CD4-positive, alpha-beta T cell treated with Interleukin-2 at 100 ng/mL for 4 hours (primary cell): ENCODE measurements around the gene GGA1.
A peak's percentile ranks its signal among the peaks of the same experiment; 100 is the strongest.

ENCODE experiments used
- DNase-seq: peaks from one replicate; pipeline ENCODE4 v3.0.0-alpha.2; 2020; ENCODE audit warnings: low spot score

The GGA1 gene

DNA sequence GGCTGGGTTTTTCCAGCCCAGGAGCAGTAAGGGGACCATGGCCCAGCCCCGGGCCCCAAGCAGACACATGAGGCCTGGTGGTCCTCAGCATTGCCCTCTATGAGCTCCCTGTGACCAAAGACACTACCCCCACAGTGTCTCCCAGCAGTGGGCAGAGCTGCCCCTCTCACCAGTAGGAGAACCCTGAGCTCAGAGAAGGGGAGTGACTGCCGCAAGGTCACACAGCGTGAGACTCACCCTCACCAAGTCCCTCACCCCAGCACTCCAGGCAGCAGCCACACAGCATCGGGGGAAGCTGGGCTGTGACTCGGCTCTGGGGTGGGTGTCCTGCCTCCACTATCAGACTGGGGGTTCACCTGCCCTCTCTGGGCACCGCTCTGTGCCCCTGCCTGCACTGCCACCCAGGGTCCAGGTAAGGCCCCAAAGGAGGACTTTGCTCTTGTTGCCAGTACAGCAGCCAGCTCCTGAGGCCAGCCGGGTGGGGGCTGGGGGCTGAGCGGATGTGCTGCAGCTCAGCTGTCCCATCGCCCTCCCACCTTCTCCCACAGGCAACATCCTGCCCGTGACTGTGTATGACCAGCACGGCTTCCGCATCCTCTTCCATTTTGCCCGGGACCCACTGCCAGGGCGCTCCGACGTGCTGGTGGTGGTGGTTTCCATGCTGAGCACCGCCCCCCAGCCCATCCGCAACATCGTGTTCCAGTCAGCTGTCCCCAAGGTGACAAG, 23.0 kb downstream of the GGA1 start:
- DNase-seq: no peak

DNA sequence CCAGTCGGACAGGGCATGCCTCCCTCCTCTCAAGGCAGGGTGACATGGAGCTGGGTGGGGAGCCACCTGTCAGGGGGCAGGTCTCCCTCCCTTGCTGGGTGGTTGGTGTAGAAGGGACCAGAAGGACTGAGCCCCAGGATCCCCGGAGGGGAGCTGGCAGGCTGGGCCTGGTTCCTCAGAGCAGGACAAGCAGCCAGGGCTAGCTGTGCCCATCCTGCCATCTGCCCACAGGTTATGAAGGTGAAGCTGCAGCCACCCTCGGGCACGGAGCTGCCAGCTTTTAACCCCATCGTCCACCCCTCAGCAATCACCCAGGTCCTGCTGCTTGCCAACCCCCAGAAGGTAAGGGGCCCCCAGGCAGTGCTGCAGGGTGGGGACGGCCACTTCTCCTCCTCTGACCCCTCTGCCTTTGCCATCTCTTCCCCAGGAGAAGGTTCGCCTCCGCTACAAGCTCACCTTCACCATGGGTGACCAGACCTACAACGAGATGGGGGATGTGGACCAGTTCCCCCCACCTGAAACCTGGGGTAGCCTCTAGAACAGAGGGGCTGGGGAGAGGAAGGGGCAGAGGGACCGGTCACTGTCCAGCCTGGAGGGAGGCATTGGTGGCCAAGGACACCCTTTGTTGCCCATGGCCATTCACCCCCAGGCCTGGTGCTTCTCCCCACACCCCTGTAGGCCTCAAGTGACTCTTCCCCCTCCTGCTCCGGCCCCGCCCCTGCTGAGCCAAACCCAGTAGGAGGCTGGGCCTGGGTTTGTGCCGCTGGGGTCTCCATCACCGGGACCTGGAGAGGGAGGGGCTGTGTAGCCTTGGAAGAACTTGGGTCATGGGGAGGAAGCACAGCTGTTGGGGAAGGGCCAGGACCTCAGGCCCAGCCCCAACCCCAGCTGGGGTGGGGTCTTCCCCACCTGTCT, 23.8 kb downstream of the GGA1 start:
- DNase-seq: no peak

DNA sequence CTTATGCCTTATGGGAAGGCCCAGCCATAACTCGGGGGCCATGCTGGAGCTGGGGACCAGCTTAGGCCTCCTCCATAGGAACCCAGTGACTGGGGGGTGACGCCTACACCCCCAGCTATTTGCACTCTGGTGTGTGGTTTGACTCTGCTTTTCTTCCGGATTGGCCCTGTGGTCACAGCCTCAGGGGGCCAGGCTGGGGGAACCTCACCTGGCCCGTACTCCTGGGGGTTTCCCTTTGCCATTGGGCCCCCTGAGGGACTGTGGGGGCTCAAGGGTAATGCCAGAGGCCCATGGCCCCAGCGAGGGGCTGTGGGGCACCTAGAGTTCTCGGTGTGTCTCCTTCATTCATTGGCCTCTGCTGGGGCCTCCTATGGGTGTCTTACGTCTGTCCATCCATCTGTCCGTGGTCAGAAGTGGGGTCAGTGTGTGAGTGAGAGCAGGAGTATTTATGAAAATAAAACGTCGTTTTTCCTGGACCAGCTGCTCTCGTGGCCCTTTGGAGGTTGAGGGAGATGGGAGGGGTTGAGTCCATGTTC, 24.5 kb downstream of the GGA1 start:
- DNase-seq: peak; percentile 47

DNA sequence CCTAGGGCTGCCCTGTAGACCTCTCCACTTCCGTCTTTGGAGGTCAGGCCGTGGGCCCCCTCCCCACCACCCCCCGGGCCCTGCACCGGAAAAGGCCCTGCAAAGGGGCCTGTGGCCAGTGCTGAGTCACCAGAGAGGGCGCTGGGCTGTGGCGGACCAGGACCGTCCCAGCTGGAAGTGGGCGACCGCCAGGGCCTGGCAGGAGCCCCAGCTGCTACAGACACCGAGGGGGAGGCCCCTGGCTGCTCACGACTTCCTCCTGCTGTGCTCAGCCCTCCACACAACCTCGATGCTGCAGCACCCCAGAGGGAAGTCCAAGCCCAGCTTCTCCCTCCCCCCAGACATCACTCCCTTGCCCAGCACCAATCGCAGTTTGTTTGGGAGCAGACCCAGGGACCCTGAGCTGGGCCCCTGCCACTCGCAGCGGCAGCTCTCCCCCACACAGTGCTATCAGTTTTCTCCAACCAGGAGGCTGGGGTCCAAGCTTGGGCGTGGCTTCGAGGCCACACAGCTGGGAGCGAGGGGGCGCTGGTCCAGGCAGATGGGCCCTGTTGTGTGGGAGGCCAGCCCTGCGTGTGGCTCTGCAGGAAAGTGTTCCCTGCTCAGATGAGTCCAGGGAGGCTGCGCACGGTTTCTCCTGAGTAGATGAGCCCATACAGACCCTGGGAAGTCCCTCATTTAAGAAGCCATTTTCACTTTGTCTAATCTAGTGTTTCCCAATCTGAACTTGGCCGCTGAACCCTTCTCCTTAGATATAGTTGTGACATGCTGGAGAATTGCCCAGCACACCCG, 25.2 kb downstream of the GGA1 start:
- peak; percentile 54 for DNase-seq

- peak; percentile 38 for DNase-seq
Measured at GRCh38 chr22:37634417-37634924, 25.8 kb downstream of the GGA1 start.

DNA sequence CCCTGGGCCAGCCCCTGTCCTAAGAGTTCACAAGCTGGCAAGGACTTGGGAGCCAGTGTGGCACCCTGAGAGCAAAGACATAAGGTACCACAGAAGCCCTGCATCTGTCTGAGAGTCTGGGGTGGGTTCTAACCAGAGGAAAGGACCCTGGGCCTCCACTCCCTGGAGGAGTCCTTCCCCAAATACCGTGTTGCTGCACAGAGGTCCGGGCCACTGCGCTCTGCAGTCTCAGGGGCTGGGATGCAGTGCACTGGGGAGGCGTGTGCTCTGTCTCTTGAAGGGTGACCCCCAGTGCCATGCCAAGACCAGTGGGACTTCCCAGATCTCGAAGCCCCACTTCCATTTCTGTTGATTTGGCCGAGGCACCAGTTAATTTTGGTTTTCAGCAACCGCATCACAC, 26.5 kb downstream of the GGA1 start:
- DNase-seq: no peak

GRCh38 chr22:37636186-37636948, 27.7 kb downstream of the GGA1 start:
- no peak for DNase-seq

DNA sequence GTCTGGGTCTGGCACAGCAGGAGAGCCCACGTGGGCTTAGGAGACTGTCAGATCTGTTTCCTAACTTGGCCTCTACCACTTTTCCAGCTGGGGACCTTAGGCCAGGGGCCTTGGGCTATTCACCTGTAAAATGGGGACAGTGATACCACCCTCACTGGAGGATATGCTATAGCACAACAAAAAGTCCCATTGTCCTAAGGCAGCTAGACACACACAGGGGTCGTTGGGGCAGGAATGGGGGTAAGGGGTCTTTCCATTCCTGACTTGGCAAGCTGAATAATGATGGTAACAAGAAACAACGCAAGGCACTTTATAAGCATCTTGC, 28.3 kb downstream of the GGA1 start:
- DNase-seq: no peak

DNA sequence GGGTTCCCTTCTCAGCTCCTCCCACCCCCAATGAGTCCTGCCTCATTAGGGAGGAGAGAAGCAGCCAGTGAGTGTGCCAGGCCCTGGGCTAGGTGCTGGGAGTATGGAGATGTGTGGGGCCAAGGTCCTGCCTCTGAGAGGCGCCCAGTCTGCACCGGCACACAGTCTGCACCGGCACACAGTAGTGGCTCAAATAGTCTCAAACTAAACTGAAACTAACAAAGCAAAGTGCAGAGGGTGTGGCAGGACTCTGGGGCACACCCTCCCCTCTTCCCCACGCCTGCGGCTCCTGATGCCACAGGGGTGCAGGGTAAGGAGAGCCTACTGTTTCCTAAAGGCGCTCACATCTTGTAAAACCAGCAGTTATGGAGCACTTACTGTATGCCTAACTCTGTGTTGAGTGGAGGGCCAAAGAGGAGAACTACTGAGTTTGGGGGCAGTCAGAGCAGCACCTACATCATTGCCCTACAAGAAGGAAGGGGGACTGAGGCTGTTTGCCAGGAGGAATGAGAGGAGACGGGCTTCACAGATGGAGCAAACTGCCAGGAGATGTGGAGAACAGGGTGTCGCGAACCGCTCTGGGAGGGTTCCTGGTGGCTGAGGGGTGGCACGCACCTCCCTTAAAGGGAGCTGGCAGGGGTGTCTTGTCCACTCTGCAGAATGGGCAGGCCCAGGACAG, 29.9 kb downstream of the GGA1 start:
- peak; percentile 40 for DNase-seq

DNA sequence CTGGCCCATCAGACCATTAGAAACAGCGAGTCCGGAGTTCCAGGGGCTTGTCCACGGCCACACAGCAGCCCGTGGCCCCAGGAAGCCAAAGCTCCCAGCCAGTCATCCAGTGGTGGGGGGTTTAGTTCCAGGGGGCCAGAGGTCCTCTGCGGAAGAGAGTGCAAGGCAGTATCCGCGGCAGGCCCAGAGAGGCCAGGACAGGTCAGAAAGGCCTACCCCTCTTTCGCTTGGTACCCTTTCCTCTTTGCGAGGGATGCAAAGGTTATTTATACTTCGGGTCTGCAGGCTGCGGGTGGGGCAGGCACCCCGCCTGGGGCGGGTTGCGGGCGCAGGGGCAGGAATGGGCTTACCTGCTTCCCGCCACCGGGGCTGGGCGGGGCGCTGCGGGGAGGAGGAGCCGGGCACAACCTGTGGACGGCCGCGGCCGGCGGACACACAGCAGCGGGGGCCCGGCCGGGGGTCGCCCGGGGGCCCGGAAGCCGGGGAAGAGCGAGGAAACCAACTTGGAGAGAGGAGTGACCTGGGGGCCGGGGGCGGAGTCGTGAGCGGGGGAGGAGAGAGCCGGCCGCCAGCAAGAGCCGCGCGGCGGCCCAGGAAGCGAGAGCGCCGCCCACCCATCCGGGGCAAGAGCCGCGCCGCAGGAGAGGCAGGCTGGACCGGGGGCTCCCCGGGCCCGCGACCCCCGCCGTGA, 30.6 kb downstream of the GGA1 start, which contains the start of gene SH3BP1:
TSS of gene SH3BP1 (plus strand) at position 600 of the 691 bp plus-strand sequence. CDS start 119 bp downstream, outside the sequence.
- DNase-seq: peak; percentile 40

- DNase-seq: no peak
Measured at GRCh38 chr22:37639771-37640590, 31.3 kb downstream of the GGA1 start.

GRCh38 chr22:37640591-37641560, 32.2 kb downstream of the GGA1 start:
- DNase-seq: no peak

DNA sequence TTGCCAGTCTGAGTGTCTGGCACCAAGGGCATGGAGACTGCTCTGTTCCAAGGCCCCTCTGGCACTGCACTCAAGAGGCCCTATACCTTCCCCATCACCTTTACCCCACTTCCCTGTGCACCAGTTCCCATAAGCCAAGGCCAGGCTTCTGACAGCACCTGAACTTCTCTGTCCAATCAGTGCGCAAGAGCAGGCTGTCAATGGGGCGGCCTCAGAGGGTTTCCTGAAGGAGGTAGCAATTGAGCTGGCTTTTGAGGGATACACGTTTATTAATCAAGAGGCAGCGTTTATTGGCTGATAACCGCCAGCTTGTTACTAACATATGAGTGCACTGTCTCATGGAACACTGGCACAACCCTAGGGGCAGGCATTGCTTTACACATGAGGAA, 32.9 kb downstream of the GGA1 start:
- DNase-seq: no peak

- DNase-seq: peak; percentile 89
Measured at GRCh38 chr22:37643225-37643847, 34.7 kb downstream of the GGA1 start.

DNA sequence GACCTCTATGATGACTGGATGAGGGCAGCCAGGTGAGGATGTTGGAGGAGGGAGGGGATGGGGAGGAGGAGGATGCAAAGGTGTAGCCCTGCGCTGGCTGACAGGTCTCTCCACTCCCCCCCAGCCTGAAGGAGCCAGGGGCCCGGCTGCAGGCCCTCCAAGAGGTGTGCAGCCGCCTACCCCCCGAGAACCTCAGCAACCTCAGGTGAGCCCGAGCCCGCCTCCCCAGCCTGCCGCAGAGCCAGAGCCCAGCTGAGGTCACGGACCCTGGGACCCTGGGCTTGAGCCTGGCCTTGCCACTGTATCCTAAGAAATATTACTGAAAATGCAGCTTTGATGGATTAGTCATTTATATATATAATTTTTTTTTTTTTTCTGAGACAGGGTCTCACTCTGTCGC, 38.7 kb downstream of the GGA1 start:
- no peak for DNase-seq

GRCh38 chr22:37647928-37648327, 39.3 kb downstream of the GGA1 start:
- no peak for DNase-seq

DNA sequence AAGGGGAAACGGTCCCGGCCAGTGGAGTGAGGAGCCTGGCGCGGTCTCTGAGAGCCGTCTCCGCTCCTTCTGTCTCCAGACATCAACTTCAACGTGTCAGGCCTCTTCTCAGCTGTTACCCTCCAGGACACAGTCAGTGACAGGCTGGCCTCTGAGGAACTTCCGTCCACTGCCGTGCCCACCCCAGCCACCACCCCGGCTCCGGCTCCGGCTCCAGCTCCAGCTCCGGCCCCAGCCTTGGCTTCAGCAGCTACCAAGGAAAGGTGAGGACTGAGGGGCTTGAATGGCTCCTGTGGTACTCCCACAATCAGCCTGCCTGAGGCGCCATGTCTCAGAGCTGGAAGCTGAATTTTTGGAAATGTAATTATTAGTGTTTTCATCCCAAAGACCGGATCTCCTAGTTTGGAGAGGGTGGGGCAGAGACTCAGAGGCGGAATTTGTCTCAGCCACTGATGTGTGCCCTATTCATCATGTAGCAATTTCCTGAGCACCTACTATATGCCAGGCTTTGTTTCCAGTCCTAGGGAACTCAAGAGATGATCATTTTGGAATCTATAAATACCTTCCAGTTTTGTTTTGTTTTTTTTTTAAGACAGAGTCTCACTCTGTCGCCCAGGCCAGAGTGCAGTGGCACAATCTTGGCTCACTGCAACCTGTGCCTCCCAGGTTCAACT, 42.0 kb downstream of the GGA1 start:
- no peak for DNase-seq
